ENCODE measurements around the gene VWC2. TPM values are rescaled to one million over a fixed set of nuclear protein-coding genes. Genes with fewer than 3 reads are reported as not detected.

The VWC2 gene
- total and polyA plus RNA-seq, 2 of the 4 experiments (the other 2 are of a cell fraction), result not detected

DNA sequence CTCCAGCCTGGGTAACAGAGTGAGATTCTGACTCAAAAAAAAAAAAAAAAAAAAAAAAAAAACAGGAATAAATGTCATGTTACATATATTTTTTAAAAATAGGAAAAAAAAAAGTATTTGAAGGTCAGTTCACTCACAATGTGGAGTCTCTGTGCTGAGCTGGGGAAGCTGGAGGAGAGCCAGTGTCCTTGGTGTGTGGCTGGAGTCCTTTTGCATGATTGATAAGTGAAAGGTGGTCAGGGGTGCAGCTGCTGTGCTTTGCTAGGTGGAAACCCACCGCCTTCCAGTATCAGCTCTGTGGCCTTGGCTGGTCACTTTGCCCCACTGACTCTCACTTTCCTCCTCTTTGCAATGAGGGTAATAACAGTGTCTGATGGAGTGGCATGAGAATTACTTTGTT lies 101.9 kb downstream of the VWC2 start:
- Histone ChIP-seq H3K4me2 (ENCODE audit: low read depth, low read length) (no peak overlapping the region), H3K4ac (ENCODE audit: low read depth, low read length) (no peak overlapping the region), H4K91ac (ENCODE audit: insufficient read depth, low read depth, low read length) (no peak overlapping the region), H3K56ac (ENCODE audit: extremely low read depth, insufficient read depth, low read length) (no peak overlapping the region), H2BK15ac (ENCODE audit: low read depth, low read length) (no peak overlapping the region), H3K27me3 (ENCODE audit: control insufficient read depth, insufficient read depth, low read length) (no peaks in the 10 kb centered on the region), H3K4me3 (ENCODE audit: insufficient read depth, low read depth, low read length) (no peak overlapping the region), H3K36me3 (ENCODE audit: control insufficient read depth, insufficient read depth, low read length) (no peaks in the 10 kb centered on the region), H3K14ac (replicated peaks; ENCODE audit: low read depth, low read length) (no peak overlapping the region), H3K27ac (ENCODE audit: insufficient read depth, low read length) (no peak overlapping the region), H3K79me1 (ENCODE audit: low read depth in 1 of 2, low read length in 2 of 2) (no peaks in the 10 kb centered on the region), H3K9me1 (ENCODE audit: insufficient read depth, low read length) (no peaks in the 10 kb centered on the region), H4K8ac (ENCODE audit: low read depth in 2 of 2, low read length in 2 of 2) (no peak overlapping the region), H4K20me1 (ENCODE audit: insufficient read depth, low read length) (no peaks in the 10 kb centered on the region), H2AFZ (replicated peaks; ENCODE audit: low read length, poor library complexity) (no peak overlapping the region), H3K9ac (ENCODE audit: low read depth, low read length) (no peak overlapping the region), H2AK9ac (replicated peaks; ENCODE audit: low read depth, low read length, poor library complexity) (no peak overlapping the region), H3K4me1 (ENCODE audit: control insufficient read depth, insufficient read depth, low read length) (no peaks in the 10 kb centered on the region), H3K18ac (ENCODE audit: low read depth, low read length) (no peak overlapping the region), H3K9me3 (ENCODE audit: control insufficient read depth, insufficient read depth, low read length) (peaks cover 2% of the 10 kb centered on the region; the same call in 1 of the 2 replicates), H3K23ac (ENCODE audit: low read depth, low read length) (no peak overlapping the region), H2AK5ac (ENCODE audit: low read depth, low read length) (no peak overlapping the region), H4K5ac (ENCODE audit: low read depth, low read length) (no peak overlapping the region), H2BK120ac (ENCODE audit: low read depth, low read length) (no peak overlapping the region), H2BK5ac (ENCODE audit: low read depth, low read length, poor library complexity, severe bottlenecking) (no peak overlapping the region), H2BK20ac (ENCODE audit: low read depth, low read length) (no peak overlapping the region)
- in situ Hi-C loops (cut with MboI; ENCODE audit: low sequenced_read_pairs) (no loop called here), intact Hi-C loops (cut with micrococcal nuclease) (no loop called here), dilution Hi-C loops (cut with HindIII; ENCODE audit: low sequenced_read_pairs, unreplicated experiment) (no loop called here)
- no TSS peak for BruUV-seq (replicated peaks)
- ATAC-seq (ENCODE audit: low read depth) (no peak), DNase-seq (no peak)
- TF ChIP-seq, protein P1, sequence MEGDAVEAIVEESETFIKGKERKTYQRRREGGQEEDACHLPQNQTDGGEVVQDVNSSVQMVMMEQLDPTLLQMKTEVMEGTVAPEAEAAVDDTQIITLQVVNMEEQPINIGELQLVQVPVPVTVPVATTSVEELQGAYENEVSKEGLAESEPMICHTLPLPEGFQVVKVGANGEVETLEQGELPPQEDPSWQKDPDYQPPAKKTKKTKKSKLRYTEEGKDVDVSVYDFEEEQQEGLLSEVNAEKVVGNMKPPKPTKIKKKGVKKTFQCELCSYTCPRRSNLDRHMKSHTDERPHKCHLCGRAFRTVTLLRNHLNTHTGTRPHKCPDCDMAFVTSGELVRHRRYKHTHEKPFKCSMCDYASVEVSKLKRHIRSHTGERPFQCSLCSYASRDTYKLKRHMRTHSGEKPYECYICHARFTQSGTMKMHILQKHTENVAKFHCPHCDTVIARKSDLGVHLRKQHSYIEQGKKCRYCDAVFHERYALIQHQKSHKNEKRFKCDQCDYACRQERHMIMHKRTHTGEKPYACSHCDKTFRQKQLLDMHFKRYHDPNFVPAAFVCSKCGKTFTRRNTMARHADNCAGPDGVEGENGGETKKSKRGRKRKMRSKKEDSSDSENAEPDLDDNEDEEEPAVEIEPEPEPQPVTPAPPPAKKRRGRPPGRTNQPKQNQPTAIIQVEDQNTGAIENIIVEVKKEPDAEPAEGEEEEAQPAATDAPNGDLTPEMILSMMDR (conservative IDR thresholded peaks at IDR 0.05; ENCODE audit: low read depth, low read length), result no peak
- TF ChIP-seq RFX5 (IDR thresholded peaks at IDR 0.05; ENCODE audit: low read depth, low read length), result no peak
- TF ChIP-seq MAFK (IDR thresholded peaks at IDR 0.05; ENCODE audit: low read depth, low read length), result no peak
- TF ChIP-seq CEBPB (IDR thresholded peaks at IDR 0.05; ENCODE audit: low read depth, low read length), result no peak
- no peak for TF ChIP-seq BHLHE40 (IDR thresholded peaks at IDR 0.05; ENCODE audit: low read depth, low read length)
- no peak for TF ChIP-seq SMC3 (IDR thresholded peaks at IDR 0.05; ENCODE audit: low read depth, low read length)
- TF ChIP-seq RCOR1 (IDR thresholded peaks at IDR 0.05; ENCODE audit: insufficient replicate concordance, low read length), result no peak
- CTCF ChIA-PET, result no interaction called here
- POLR2A ChIA-PET (ENCODE audit: unreplicated experiment), result no interaction called here
- WGBS, 2 experiments (ENCODE audit: extremely low coverage in 2 of 2, insufficient read length in 1 of 2), result no CpG with 5 or more reads among the region's 1 CpG

Data from IMR-90 (cell line).